ENCODE measurements around the gene XRCC4. TPM values are rescaled to one million over a fixed set of nuclear protein-coding genes. Genes with fewer than 3 reads are reported as not detected.
"Not testable (repeated sequence)": the region's sequence is repeated elsewhere in the genome, so short reads cannot be mapped to it uniquely, and the experiment has no call there.

Gene XRCC4
- total RNA-seq, 2 donors from 2014 or later = 11.3 to 12.4 TPM

GRCh38 chr5:83118471-83118870, 41.1 kb downstream of the XRCC4 start:
- no peak for ATAC-seq (replicated peaks)
- Mint-ChIP-seq H3K4me3 (no peak overlapping the region), H3K36me3 (ENCODE audit: low read depth) (peaks cover 26% of the 10 kb centered on the region), H3K27ac (no peak overlapping the region), H3K9me3 (peaks cover 6% of the 10 kb centered on the region), H3K27me3 (no peaks in the 10 kb centered on the region), H3K4me1 (no peaks in the 10 kb centered on the region)

GRCh38 chr5:83118976-83119375, 41.6 kb downstream of the XRCC4 start:
- Mint-ChIP-seq H3K36me3 (ENCODE audit: low read depth) (peaks cover 20% of the 10 kb centered on the region), H3K27ac (no peak overlapping the region), H3K9me3 (peaks cover 6% of the 10 kb centered on the region), H3K4me1 (no peaks in the 10 kb centered on the region), H3K27me3 (no peaks in the 10 kb centered on the region), H3K4me3 (no peak overlapping the region)
- ATAC-seq (replicated peaks) = no peak

- ATAC-seq (replicated peaks) = no peak
- Mint-ChIP-seq H3K9me3 (no peaks in the 10 kb centered on the region), H3K36me3 (ENCODE audit: low read depth) (no peaks in the 10 kb centered on the region), H3K27me3 (no peaks in the 10 kb centered on the region), H3K4me3 (no peak overlapping the region), H3K4me1 (no peaks in the 10 kb centered on the region), H3K27ac (no peak overlapping the region)
These were observed 47.2 kb downstream of the XRCC4 start for GRCh38 chr5:83124593-83124992.

GRCh38 chr5:83125560-83125959, 48.2 kb downstream of the XRCC4 start:
- H3K9me3 Mint-ChIP-seq = no peaks in the 10 kb centered on the region
- no peak for ATAC-seq (replicated peaks)
- no peak overlapping the region for H3K27ac Mint-ChIP-seq
- no peaks in the 10 kb centered on the region for H3K4me1 Mint-ChIP-seq
- no peaks in the 10 kb centered on the region for H3K36me3 Mint-ChIP-seq (ENCODE audit: low read depth)
- H3K27me3 Mint-ChIP-seq = no peaks in the 10 kb centered on the region
- no peak overlapping the region for H3K4me3 Mint-ChIP-seq

- Mint-ChIP-seq H3K27ac (no peak overlapping the region), H3K27me3 (no peaks in the 10 kb centered on the region), H3K9me3 (peaks cover under 1% of the 10 kb centered on the region), H3K36me3 (ENCODE audit: low read depth) (no peaks in the 10 kb centered on the region), H3K4me3 (no peak overlapping the region), H3K4me1 (no peaks in the 10 kb centered on the region)
- no peak for ATAC-seq (replicated peaks)
These were observed 49.2 kb downstream of the XRCC4 start for GRCh38 chr5:83126501-83126900.

GRCh38 chr5:83133797-83134196, 56.5 kb downstream of the XRCC4 start:
- no peak overlapping the region for H3K27ac Mint-ChIP-seq
- no peaks in the 10 kb centered on the region for H3K27me3 Mint-ChIP-seq
- H3K36me3 Mint-ChIP-seq (ENCODE audit: low read depth) = peaks cover 12% of the 10 kb centered on the region
- no peak overlapping the region for H3K4me3 Mint-ChIP-seq
- no peak for ATAC-seq (replicated peaks)
- H3K9me3 Mint-ChIP-seq = peaks cover 9% of the 10 kb centered on the region
- H3K4me1 Mint-ChIP-seq = peaks cover 4% of the 10 kb centered on the region

- H3K27ac Mint-ChIP-seq = no peak overlapping the region
- H3K9me3 Mint-ChIP-seq = no peaks in the 10 kb centered on the region
- no peak for ATAC-seq (replicated peaks)
- no peaks in the 10 kb centered on the region for H3K27me3 Mint-ChIP-seq
- H3K4me3 Mint-ChIP-seq = no peak overlapping the region
- H3K4me1 Mint-ChIP-seq = no peaks in the 10 kb centered on the region
- no peaks in the 10 kb centered on the region for H3K36me3 Mint-ChIP-seq (ENCODE audit: low read depth)
These were observed 65.2 kb downstream of the XRCC4 start for GRCh38 chr5:83142526-83142925.

GRCh38 chr5:83145241-83145640, 67.9 kb downstream of the XRCC4 start:
- Mint-ChIP-seq H3K36me3 (ENCODE audit: low read depth) (no peaks in the 10 kb centered on the region), H3K4me1 (no peaks in the 10 kb centered on the region), H3K27ac (no peak overlapping the region), H3K27me3 (no peaks in the 10 kb centered on the region), H3K9me3 (no peaks in the 10 kb centered on the region), H3K4me3 (no peak overlapping the region)
- no peak for ATAC-seq (replicated peaks)

- H3K4me1 Mint-ChIP-seq = no peaks in the 10 kb centered on the region
- no peak overlapping the region for H3K4me3 Mint-ChIP-seq
- no peak overlapping the region for H3K27ac Mint-ChIP-seq
- H3K36me3 Mint-ChIP-seq (ENCODE audit: low read depth) = no peaks in the 10 kb centered on the region
- H3K27me3 Mint-ChIP-seq = no peaks in the 10 kb centered on the region
- no peaks in the 10 kb centered on the region for H3K9me3 Mint-ChIP-seq
- no peak for ATAC-seq (replicated peaks)
These were observed 68.6 kb downstream of the XRCC4 start for GRCh38 chr5:83145882-83146331.

GRCh38 chr5:83146441-83146840, 69.1 kb downstream of the XRCC4 start:
- ATAC-seq (replicated peaks) = no peak
- no peak overlapping the region for H3K27ac Mint-ChIP-seq
- H3K27me3 Mint-ChIP-seq = no peaks in the 10 kb centered on the region
- H3K4me1 Mint-ChIP-seq = no peaks in the 10 kb centered on the region
- no peaks in the 10 kb centered on the region for H3K9me3 Mint-ChIP-seq
- H3K4me3 Mint-ChIP-seq = no peak overlapping the region
- H3K36me3 Mint-ChIP-seq (ENCODE audit: low read depth) = no peaks in the 10 kb centered on the region

GRCh38 chr5:83147593-83147992, 70.2 kb downstream of the XRCC4 start:
- no peak for ATAC-seq (replicated peaks)
- Mint-ChIP-seq H3K36me3 (ENCODE audit: low read depth) (no peaks in the 10 kb centered on the region), H3K27ac (no peak overlapping the region), H3K4me1 (no peaks in the 10 kb centered on the region), H3K27me3 (no peaks in the 10 kb centered on the region), H3K9me3 (no peaks in the 10 kb centered on the region), H3K4me3 (no peak overlapping the region)

GRCh38 chr5:83148370-83148769, 71.0 kb downstream of the XRCC4 start:
- Mint-ChIP-seq H3K4me1 (no peaks in the 10 kb centered on the region), H3K9me3 (no peaks in the 10 kb centered on the region), H3K36me3 (ENCODE audit: low read depth) (no peaks in the 10 kb centered on the region), H3K27me3 (no peaks in the 10 kb centered on the region), H3K27ac (no peak overlapping the region), H3K4me3 (no peak overlapping the region)
- ATAC-seq (replicated peaks) = no peak

GRCh38 chr5:83149671-83150070, 72.3 kb downstream of the XRCC4 start:
- Mint-ChIP-seq H3K9me3 (no peaks in the 10 kb centered on the region), H3K27me3 (no peaks in the 10 kb centered on the region), H3K4me1 (no peaks in the 10 kb centered on the region), H3K36me3 (ENCODE audit: low read depth) (no peaks in the 10 kb centered on the region), H3K4me3 (no peak overlapping the region), H3K27ac (no peak overlapping the region)
- ATAC-seq (replicated peaks) = no peak

- Mint-ChIP-seq H3K27ac (no peak overlapping the region), H3K9me3 (no peaks in the 10 kb centered on the region), H3K27me3 (no peaks in the 10 kb centered on the region), H3K36me3 (ENCODE audit: low read depth) (no peaks in the 10 kb centered on the region), H3K4me1 (no peaks in the 10 kb centered on the region), H3K4me3 (no peak overlapping the region)
- no peak for ATAC-seq (replicated peaks)
These were observed 74.5 kb downstream of the XRCC4 start for GRCh38 chr5:83151821-83152220.

- H3K4me1 Mint-ChIP-seq; H3K27ac Mint-ChIP-seq; H3K36me3 Mint-ChIP-seq (ENCODE audit: low read depth); ATAC-seq (replicated peaks); H3K9me3 Mint-ChIP-seq; H3K27me3 Mint-ChIP-seq; H3K4me3 Mint-ChIP-seq: not testable (repeated sequence)
These were observed 75.6 kb downstream of the XRCC4 start for GRCh38 chr5:83152996-83153395.

GRCh38 chr5:83156001-83156400, 78.7 kb downstream of the XRCC4 start:
- Mint-ChIP-seq H3K4me1 (no peaks in the 10 kb centered on the region), H3K36me3 (ENCODE audit: low read depth) (no peaks in the 10 kb centered on the region), H3K9me3 (no peaks in the 10 kb centered on the region), H3K27me3 (no peaks in the 10 kb centered on the region), H3K4me3 (no peak overlapping the region), H3K27ac (no peak overlapping the region)
- no peak for ATAC-seq (replicated peaks)
